Testis (tissue), 5 donors: Measurements from ENCODE around the gene CALML5. TPM values are rescaled to one million over a fixed set of nuclear protein-coding genes. Genes with fewer than 3 reads are reported as not detected.
A peak's percentile ranks its signal among the peaks of the same experiment; 100 is the strongest.

Source experiments
- DNase-seq: peaks from one replicate; pipeline ENCODE4 v3.0.0-alpha.2; 2019
- H3K27ac ChIP-seq, 2 donors: fragments of 200-600 bp; sonication (generic); one replicate each; pipeline ENCODE4 v1.5.1; 2019
- H3K27me3 ChIP-seq: fragments of 200-600 bp; sonication (generic); one replicate; pipeline ENCODE4 v1.5.1; 2019
- H3K36me3 ChIP-seq: fragments of 200-600 bp; sonication (generic); one replicate; pipeline ENCODE4 v1.5.1; 2017; ENCODE audit warnings: low read depth; ENCODE audit errors: missing control alignments
- H3K4me1 ChIP-seq: fragments of 200-600 bp; sonication (generic); one replicate; pipeline ENCODE4 v1.5.1; 2019
- H3K4me3 ChIP-seq, 2 donors: fragments of 200-600 bp; sonication (generic); one replicate each; pipeline ENCODE4 v1.5.1; 2017 to 2019
- H3K9me3 ChIP-seq: fragments of 200-600 bp; sonication (generic); one replicate; pipeline ENCODE4 v1.5.1; 2017
- POLR2A ChIP-seq: fragments of 450-650 bp; IDR thresholded peaks from one replicate; pipeline ENCODE4 v1.6.1; 2017; ENCODE audit warnings: antibody characterized with exemption, mild to moderate bottlenecking, moderate library complexity
- WGBS, 2 donors: methylation state at CpG; one replicate each; pipeline ENCODE4 v1.1.5; 2018; 5-methylcytosine and 5-hydroxymethylcytosine counted together
- intact Hi-C: fragments of 100-400 bp; cut with DNase I; formaldehyde crosslinking; loops from one replicate; pipeline ENCODE4 v1.15.1; 2023; ENCODE audit warnings: low total_unique reads
- long read RNA-seq, 2 donors: transcript quantifications; one replicate each; lab custom pipeline, GENCODE V29; 2026
- polyA plus RNA-seq: library from polyadenylated mRNA; stranded (reverse); fragments of 350-450 nt; fragmentation: Illumina TruSeq; extraction: RNeasy Lipid Tissue Mini Kit (QIAGEN cat#74804); gene quantifications from one replicate; pipeline ENCODE4 v1.2.3, GENCODE V29; 2014; ENCODE audit warnings: low read depth, low replicate concordance; ENCODE audit not compliant: insufficient read depth
- total RNA-seq, 2 donors: library from RNA; depleted of rRNA; stranded (reverse); fragments of >200 nt; gene quantifications; one replicate each; pipeline ENCODE4 v1.2.3, GENCODE V29; 2016
- TF ChIP-seq, protein P1 (sequence below), 3 experiments: fragments of 450-650 bp in 2 of 3; fragments of 200-600 bp in 1 of 3; sonication (generic) in 1 of 3; IDR thresholded peaks; one replicate each; pipeline ENCODE4 v1.5.1; 2016 to 2019; ENCODE audit warnings: antibody characterized with exemption in 3 of 3, mild to moderate bottlenecking in 2 of 3, moderate library complexity in 1 of 3

CALML5 gene, protein sequence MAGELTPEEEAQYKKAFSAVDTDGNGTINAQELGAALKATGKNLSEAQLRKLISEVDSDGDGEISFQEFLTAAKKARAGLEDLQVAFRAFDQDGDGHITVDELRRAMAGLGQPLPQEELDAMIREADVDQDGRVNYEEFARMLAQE
- total RNA-seq: under 1 TPM in 1 of 2 donors, not detected in 1; 0.50 TPM
- polyA plus RNA-seq: not detected
- long read RNA-seq, donor 1: 0 reads
- long read RNA-seq, donor 2: 0 reads

DNA sequence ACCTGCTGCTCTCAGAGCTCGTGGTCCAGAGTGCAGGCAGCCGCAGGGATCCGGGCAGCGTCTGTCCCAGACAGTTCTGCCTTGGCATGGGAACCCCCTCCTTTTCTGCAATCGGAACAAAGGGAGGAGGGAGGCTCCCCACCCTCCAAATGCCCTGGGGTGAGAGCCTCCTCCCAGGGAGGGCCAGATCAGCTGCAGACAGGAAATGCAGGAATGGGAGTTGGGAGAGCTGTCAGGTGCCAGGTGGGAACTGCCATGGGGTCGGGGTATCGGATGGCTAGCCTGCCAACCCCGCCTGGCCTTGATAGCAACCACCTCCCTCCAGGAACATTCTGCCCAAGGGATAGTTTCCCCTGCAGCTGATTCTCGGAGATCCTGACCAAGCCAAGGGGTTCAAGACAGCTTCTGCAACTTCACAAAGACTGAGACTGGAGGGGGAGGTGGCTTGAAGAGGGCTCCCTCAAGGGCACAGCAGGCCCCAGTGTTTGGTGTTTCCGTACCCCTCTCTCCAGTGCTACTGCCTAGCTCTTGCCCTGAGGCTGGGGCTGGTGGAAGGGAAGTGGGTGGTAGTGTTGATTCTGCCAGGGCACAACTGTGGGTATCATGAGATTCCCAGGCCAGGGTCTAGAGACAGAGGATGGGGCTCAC, at the start of gene CALML5:
Gene CALML5, minus strand, starts transcription at position 78 of the 648 bp plus-strand sequence. CDS start 132 bp downstream, outside the sequence.
- no peaks in the 10 kb centered on the region for H3K27me3 ChIP-seq
- H3K9me3 ChIP-seq: no peaks in the 10 kb centered on the region
- H3K36me3 ChIP-seq: no peaks in the 10 kb centered on the region
- no peak within 1 kb of the TSS for H3K27ac ChIP-seq
- peak within 1 kb of the TSS; percentile 2 to 58 for H3K4me3 ChIP-seq
- WGBS, 2 donors: 78 to 83% methylated on average over 1 to 10 of the region's 10 CpGs
- H3K4me1 ChIP-seq: no peaks in the 10 kb centered on the region
- intact Hi-C loops: no loop called here
- no peak for TF ChIP-seq POLR2A
- TF ChIP-seq, protein P1, sequence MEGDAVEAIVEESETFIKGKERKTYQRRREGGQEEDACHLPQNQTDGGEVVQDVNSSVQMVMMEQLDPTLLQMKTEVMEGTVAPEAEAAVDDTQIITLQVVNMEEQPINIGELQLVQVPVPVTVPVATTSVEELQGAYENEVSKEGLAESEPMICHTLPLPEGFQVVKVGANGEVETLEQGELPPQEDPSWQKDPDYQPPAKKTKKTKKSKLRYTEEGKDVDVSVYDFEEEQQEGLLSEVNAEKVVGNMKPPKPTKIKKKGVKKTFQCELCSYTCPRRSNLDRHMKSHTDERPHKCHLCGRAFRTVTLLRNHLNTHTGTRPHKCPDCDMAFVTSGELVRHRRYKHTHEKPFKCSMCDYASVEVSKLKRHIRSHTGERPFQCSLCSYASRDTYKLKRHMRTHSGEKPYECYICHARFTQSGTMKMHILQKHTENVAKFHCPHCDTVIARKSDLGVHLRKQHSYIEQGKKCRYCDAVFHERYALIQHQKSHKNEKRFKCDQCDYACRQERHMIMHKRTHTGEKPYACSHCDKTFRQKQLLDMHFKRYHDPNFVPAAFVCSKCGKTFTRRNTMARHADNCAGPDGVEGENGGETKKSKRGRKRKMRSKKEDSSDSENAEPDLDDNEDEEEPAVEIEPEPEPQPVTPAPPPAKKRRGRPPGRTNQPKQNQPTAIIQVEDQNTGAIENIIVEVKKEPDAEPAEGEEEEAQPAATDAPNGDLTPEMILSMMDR (IDR thresholded peaks at IDR 0.05): no peak
- no peak for DNase-seq

DNA sequence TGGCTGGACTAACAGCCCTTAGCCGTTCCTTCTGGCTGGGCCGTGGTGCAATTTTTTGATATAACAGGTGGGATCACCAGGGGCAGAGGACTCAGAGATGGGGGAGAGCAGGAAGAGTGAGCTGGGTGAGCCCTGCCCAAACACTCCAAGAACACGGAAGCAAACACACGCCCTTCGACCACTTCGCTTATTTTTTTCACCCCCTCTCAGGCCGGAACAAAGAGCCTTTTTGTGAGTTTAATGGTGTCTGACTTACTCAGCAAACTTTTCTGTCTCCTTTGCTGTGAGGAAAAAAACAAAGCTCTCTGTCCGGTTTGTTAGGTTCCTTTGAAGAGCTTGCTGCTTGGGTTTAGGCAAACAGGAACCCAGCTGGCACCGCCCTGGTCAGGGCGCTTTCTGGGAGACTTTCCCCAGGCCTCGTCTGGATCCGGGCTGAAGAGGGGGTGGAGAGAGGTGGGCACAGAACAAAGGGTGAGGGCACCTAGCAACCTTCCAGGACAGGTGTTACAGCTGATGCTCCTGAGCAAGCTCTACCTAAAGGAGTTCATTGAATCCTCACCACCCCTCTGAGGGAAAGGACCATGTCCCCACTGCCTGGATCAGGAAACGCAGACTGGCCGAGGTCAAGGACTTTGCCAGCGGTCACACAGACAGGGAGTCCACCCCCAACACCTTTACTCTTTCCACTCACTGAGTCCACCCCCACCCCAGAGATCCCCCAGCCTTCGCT, 48.7 kb upstream of the CALML5 start:
- no peak overlapping the region for H3K4me3 ChIP-seq
- no peak for DNase-seq
- no peaks in the 10 kb centered on the region for H3K36me3 ChIP-seq
- H3K27ac ChIP-seq: peak overlapping the region; percentile 22 to 74
- peaks cover 22% of the 10 kb centered on the region for H3K4me1 ChIP-seq
- no peak for TF ChIP-seq POLR2A
- TF ChIP-seq, protein P1 (IDR thresholded peaks at IDR 0.05): no peak
- no peaks in the 10 kb centered on the region for H3K27me3 ChIP-seq
- 41 to 47% methylated on average over 15 to 16 of the region's 16 CpGs for WGBS, 2 donors
- intact Hi-C loops: no loop called here
- no peaks in the 10 kb centered on the region for H3K9me3 ChIP-seq

DNA sequence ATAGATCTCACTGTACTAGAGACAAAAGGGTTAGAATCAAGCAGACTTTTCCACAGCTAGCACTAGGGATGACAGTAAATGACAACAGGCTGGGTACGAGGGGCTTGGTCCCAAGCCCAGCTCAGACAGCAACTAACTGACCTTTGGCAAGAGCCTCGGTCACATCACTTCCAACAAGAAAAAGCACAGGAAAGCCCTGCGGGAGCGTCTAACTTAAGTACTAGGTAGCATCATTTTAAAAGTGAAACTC, 48.2 kb upstream of the CALML5 start:
- H3K27me3 ChIP-seq: no peaks in the 10 kb centered on the region
- peaks cover 22% of the 10 kb centered on the region for H3K4me1 ChIP-seq
- intact Hi-C loops: no loop called here
- DNase-seq: no peak
- no peak for TF ChIP-seq POLR2A
- TF ChIP-seq, protein P1 (IDR thresholded peaks at IDR 0.05): no peak
- no peak overlapping the region for H3K4me3 ChIP-seq
- H3K27ac ChIP-seq: peak overlapping the region; percentile 22 to 74
- H3K36me3 ChIP-seq: no peaks in the 10 kb centered on the region
- 33 to 44% methylated on average over 4 of the region's 4 CpGs for WGBS, 2 donors
- no peaks in the 10 kb centered on the region for H3K9me3 ChIP-seq

DNA sequence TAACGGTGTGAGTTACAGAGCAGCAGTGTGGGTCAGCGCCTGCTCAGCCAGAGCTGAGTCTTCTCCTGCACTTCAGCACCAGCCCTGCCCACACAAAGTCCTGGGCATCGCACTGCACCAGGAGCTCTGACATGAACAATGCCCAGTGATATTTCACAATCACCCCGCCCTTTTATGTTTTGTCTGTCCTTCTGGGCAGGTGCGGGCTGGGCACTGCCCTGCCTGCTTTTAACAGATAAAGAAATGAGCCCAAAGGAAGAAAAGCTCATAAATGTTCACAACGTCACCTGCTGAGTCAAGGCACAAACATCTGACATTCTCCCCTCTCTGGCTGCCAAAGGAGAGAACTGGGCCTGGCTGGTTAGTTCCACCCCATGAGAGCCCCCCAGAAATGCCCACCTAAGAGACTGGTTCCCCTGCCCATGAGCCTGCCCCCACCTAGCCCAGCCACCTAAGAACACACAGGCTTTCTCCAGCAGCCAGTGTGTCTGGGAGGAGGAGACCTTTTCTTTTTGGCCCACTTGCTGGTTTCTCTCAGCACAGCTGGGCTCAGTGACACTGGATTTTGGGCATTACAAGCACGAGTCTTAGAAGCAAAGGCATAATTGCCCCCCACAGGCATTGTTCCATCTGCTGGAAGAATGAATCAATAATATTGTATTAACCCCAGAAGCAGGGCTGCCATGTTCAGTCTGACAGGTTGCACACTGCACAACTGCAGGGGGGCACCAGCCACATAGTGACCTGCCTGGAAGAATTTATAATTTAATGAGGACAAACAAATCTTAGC, 47.7 kb upstream of the CALML5 start:
- intact Hi-C loops: no loop called here
- Histone ChIP-seq H3K27me3 (no peaks in the 10 kb centered on the region), H3K9me3 (no peaks in the 10 kb centered on the region), H3K36me3 (no peaks in the 10 kb centered on the region), H3K4me3 (no peak overlapping the region), H3K27ac (peak overlapping the region in 1 of 2 donors; percentile 74), H3K4me1 (peaks cover 22% of the 10 kb centered on the region)
- 71 to 81% methylated on average over 7 of the region's 7 CpGs for WGBS, 2 donors
- TF ChIP-seq, protein P1 (IDR thresholded peaks at IDR 0.05): no peak
- no peak for TF ChIP-seq POLR2A
- no peak for DNase-seq
